PC-3 (cell line): ENCODE measurements around the gene ABRAXAS1.

Experiments used
- CTCF ChIP-seq: fragments of 300-600 bp; sonication (generic); conservative IDR thresholded peaks from 2 replicates; pipeline ENCODE4 v1.5.1; 2017; ENCODE audit warnings: antibody characterized with exemption, low read depth, mild to moderate bottlenecking, low read length
- EZH2 ChIP-seq: fragments of 300-600 bp; sonication (generic); IDR thresholded peaks from one replicate; pipeline ENCODE4 v1.6.1; 2017; ENCODE audit warnings: antibody characterized with exemption, mild to moderate bottlenecking, low read length; ENCODE audit not compliant: unreplicated experiment
- EZH2phosphoT487 ChIP-seq: fragments of 300-600 bp; sonication (generic); IDR thresholded peaks from 2 replicates; pipeline ENCODE4 v1.6.1; 2018; ENCODE audit warnings: mild to moderate bottlenecking, antibody characterized with exemption, low read length, borderline replicate concordance

GRCh38 chr4:83440148-83440814 lies 44.6 kb downstream of the ABRAXAS1 start:
- TF ChIP-seq CTCF (no peak), EZH2phosphoT487 (no peak), EZH2 (no peak)
